Measurements from ENCODE around the gene ADAM15. TPM values are rescaled to one million over a fixed set of nuclear protein-coding genes. Genes with fewer than 3 reads are reported as not detected.

Gene ADAM15
- total RNA-seq, 1 donor from 2014 or later = 382 TPM

DNA sequence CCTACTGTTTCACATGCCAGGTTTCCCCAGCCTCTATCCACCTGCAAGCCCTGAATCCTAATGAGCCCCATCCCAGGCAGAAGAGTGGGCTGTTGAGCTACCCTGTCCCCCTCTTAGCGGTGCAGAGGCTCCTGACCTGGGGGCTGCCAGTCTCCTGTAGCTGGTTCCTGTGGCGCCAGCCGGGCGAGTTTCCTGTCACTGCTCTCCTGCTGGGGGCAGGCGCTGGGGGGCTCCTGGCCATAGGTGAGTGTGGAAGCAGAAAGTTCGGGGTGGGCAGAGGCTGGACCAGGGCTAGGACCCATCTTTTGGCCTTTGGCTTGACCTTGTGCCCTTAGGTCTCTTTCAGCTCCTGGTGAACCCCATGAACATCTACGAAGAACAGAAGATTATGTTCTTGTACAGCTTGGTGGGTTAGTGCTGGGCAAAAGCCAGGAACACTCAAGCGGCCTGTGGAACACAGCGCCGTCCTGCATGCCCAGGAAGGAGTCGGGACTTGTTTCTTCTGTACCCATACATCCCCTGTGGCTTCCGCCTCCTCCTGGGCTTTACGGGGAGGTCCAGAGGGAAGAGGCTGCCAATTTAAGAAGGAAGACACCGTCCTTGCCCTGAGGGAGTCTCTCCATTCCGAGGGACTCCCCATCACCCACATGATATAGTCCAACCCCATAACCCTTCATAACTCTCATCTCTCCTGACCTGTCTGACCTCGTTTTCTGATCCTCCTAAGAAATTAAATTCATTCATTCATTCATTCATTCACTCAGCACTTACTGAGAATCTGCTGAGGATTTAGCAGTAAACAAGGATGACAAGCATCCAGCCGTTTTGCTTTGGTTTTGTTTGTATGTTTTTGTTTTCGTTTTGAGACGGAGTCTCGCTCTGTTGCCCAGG is 16.6 kb upstream of the ADAM15 start:
- peaks cover 54% of the 10 kb centered on the region for H3K4me1 Mint-ChIP-seq (ENCODE audit: unreplicated experiment)
- TF ChIP-seq, protein P1, sequence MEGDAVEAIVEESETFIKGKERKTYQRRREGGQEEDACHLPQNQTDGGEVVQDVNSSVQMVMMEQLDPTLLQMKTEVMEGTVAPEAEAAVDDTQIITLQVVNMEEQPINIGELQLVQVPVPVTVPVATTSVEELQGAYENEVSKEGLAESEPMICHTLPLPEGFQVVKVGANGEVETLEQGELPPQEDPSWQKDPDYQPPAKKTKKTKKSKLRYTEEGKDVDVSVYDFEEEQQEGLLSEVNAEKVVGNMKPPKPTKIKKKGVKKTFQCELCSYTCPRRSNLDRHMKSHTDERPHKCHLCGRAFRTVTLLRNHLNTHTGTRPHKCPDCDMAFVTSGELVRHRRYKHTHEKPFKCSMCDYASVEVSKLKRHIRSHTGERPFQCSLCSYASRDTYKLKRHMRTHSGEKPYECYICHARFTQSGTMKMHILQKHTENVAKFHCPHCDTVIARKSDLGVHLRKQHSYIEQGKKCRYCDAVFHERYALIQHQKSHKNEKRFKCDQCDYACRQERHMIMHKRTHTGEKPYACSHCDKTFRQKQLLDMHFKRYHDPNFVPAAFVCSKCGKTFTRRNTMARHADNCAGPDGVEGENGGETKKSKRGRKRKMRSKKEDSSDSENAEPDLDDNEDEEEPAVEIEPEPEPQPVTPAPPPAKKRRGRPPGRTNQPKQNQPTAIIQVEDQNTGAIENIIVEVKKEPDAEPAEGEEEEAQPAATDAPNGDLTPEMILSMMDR (IDR thresholded peaks at IDR 0.05; ENCODE audit: unreplicated experiment) = no peak
- H3K4me3 Mint-ChIP-seq (ENCODE audit: unreplicated experiment) = peak overlapping the region; percentile 84
- peaks cover 12% of the 10 kb centered on the region for H3K27me3 Mint-ChIP-seq (ENCODE audit: unreplicated experiment)
- DNase-seq (ENCODE audit: low spot score) = no peak
- H3K36me3 Mint-ChIP-seq (ENCODE audit: low read depth, unreplicated experiment) = peaks cover 4% of the 10 kb centered on the region
- peak overlapping the region; percentile 14 for H3K27ac Mint-ChIP-seq (ENCODE audit: unreplicated experiment)
- H3K9me3 Mint-ChIP-seq (ENCODE audit: unreplicated experiment) = no peaks in the 10 kb centered on the region

DNA sequence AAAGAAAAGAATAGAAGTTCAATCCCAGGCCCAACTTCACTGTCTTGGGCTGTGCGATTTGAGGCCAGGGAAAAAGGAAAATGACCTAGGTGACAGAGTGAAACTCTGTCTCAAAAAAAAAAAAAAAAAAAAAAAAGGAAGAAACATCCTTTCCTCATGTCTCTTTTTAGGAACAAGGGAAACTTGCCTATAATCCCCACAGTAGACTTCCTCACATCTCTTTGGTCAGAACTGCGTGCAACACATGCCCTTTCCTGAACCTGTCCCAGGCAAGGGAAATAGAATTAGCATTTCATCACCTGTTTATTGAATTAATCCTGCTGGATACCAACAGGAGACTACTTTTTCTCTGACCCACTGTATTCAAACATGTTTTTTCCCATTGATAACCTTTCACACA is 15.2 kb upstream of the ADAM15 start:
- TF ChIP-seq, protein P1 (IDR thresholded peaks at IDR 0.05; ENCODE audit: unreplicated experiment) = no peak
- Mint-ChIP-seq H3K4me1 (ENCODE audit: unreplicated experiment) (peaks cover 54% of the 10 kb centered on the region), H3K4me3 (ENCODE audit: unreplicated experiment) (no peak overlapping the region)

DNA sequence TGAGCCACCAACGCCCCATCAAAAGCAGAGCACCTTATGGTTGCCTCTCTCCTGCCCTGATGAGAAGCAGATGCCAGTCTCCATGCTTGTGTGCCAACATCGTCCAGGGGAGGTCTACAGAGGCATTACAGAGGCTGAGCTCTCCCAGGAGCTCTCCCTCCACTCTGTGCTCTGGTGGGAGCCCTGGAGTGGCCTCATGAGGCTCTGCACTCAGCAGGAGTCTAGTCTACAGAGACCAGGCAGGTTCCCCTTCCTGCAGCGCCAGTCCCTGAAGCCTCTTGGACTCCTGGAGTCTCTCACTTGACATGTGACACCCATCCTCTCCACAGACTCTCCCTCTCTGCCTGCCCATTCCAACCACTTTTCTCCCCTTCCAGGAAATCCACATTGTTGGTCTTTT is 14.1 kb upstream of the ADAM15 start:
- H3K9me3 Mint-ChIP-seq (ENCODE audit: unreplicated experiment) = no peaks in the 10 kb centered on the region
- TF ChIP-seq, protein P1 (IDR thresholded peaks at IDR 0.05; ENCODE audit: unreplicated experiment) = no peak
- no peak for DNase-seq (ENCODE audit: low spot score)
- H3K27ac Mint-ChIP-seq (ENCODE audit: unreplicated experiment) = peak overlapping the region; percentile 61
- H3K27me3 Mint-ChIP-seq (ENCODE audit: unreplicated experiment) = peaks cover 14% of the 10 kb centered on the region
- peaks cover 54% of the 10 kb centered on the region for H3K4me1 Mint-ChIP-seq (ENCODE audit: unreplicated experiment)
- H3K4me3 Mint-ChIP-seq (ENCODE audit: unreplicated experiment) = no peak overlapping the region
- peaks cover 4% of the 10 kb centered on the region for H3K36me3 Mint-ChIP-seq (ENCODE audit: low read depth, unreplicated experiment)

More for the DNA sequence above, 15.2 kb upstream of the ADAM15 start:
- peaks cover 14% of the 10 kb centered on the region for H3K27me3 Mint-ChIP-seq (ENCODE audit: unreplicated experiment)
- H3K36me3 Mint-ChIP-seq (ENCODE audit: low read depth, unreplicated experiment) = peaks cover 4% of the 10 kb centered on the region
- H3K9me3 Mint-ChIP-seq (ENCODE audit: unreplicated experiment) = no peaks in the 10 kb centered on the region
- DNase-seq (ENCODE audit: low spot score) = no peak
- H3K27ac Mint-ChIP-seq (ENCODE audit: unreplicated experiment) = peak overlapping the region; percentile 70

DNA sequence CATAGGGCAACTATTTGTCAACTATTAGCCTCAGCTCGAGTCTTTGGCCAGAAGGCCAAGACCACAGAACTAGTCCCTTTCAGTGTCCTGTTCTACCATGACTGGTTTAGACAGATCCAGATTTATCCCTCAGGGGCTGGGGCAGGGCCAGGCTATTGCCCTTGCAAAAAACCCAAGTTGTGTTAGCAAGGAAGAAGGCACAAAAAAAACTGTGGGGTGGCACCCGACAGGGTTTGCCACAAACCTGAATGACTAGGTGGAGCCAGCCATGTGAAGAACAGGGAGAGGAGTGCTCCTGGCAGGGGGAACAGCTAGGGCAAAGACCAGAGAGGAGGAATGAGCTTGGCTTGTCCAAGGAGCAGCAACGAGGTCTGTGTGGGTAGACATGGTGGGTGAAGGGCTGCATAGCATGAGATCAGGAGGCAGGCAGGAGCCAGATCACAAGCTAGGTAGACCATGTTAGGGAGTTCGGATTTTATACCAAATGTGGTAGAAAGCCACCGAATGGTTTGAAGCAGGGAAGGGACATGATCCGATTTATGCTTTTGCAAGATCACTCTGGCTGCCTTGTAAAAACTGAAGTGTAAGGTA is 13.2 kb upstream of the ADAM15 start:
- Mint-ChIP-seq H3K27me3 (ENCODE audit: unreplicated experiment) (peaks cover 13% of the 10 kb centered on the region), H3K4me3 (ENCODE audit: unreplicated experiment) (no peak overlapping the region), H3K36me3 (ENCODE audit: low read depth, unreplicated experiment) (peaks cover 4% of the 10 kb centered on the region), H3K27ac (ENCODE audit: unreplicated experiment) (peak overlapping the region; percentile 3), H3K4me1 (ENCODE audit: unreplicated experiment) (peaks cover 54% of the 10 kb centered on the region), H3K9me3 (ENCODE audit: unreplicated experiment) (no peaks in the 10 kb centered on the region)
- TF ChIP-seq, protein P1 (IDR thresholded peaks at IDR 0.05; ENCODE audit: unreplicated experiment) = no peak
- no peak for DNase-seq (ENCODE audit: low spot score)
